NCI-H1092 treated with DMSO at 0.1 percent for 48 hours (cell line): ENCODE data around the gene GATB.

Source experiments
- DNase-seq: peaks from one replicate; lab custom pipeline; 2025; lab: John Stamatoyannopoulos, UW

Gene GATB

DNA sequence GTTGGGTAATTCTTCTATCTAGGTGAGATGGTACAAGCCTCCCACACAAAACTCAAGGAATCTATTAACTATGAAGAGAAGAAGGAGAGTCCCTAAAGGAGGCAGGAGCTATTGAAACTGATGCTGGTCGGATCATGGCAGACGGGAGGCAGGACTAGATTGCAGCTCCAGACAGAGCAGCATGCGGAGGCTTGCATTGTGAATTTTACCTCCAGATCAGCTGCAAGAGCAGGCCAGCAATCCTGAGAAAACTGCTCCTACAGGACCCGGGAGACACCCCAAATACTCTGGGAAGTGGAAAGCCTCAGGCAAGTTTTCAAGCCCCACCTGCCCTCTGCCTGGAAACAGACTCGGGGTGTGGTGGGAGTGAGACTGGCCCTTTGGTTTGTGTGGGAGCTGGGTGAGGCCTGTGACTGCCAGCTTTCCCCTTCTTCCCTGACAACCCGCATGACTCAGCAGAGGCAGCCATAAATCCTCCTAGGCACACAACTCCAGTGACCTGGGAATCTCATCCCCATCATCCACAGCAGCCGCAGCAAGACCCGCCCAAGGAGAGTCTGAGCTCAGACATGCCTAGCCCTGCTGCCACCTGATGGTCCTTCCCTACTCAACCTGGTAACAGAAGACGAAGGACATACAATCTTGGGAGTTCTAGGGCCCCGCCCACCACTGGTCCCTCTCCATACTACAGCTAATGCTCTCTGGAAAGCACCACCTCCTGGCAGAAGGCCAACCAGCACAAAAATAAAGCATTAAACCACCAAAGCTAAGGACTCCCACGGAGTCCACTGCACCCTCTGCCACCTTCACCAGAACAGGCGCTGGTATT, 30.9 kb downstream of the GATB start:
- no peak for DNase-seq

- DNase-seq: no peak
Measured at GRCh38 chr4:151728679-151729078, 32.1 kb downstream of the GATB start.

DNA sequence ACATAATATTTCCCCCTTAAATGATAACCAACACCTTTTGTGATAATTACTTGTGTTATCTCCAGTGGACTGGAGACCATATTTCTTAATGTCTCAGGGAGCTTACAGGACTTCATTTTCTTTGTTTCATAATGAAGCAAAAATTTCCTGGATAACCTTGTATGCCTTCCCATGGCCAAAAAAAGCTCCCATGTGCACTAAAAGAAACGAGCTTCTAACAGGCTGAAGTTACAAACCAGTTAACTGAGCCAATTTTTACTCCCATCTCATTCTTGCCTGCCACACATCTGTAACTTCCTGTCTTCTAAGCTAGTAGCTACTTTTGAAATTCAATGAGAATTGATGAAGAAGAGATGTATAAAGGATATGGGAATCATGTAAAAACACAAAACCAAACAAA, 32.8 kb downstream of the GATB start:
- no peak for DNase-seq

GRCh38 chr4:151727365-151727764, 33.4 kb downstream of the GATB start:
- no peak for DNase-seq

DNA sequence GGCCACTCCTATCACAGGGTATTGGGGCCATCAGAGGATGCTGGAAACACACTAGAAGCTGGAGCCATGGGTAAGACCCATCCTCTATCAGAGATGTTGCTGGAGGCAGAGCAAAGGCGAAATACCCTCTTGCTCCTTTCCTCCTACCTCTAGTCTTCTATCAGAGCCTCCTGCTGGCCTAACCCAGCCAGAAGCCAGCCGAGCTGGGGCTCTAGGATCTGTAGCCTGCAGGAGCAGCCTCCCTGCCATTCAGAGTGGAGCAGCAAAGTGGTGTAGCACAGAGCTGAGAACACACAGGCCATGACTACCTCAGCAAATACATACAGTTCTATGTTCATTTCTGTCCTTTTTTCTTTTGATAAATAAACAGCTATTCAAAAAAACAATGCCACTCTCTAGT, 35.7 kb downstream of the GATB start:
- no peak for DNase-seq

- DNase-seq: no peak
Measured at GRCh38 chr4:151721916-151722315, 38.9 kb downstream of the GATB start.

GRCh38 chr4:151721466-151721865, 39.3 kb downstream of the GATB start:
- DNase-seq: no peak

DNA sequence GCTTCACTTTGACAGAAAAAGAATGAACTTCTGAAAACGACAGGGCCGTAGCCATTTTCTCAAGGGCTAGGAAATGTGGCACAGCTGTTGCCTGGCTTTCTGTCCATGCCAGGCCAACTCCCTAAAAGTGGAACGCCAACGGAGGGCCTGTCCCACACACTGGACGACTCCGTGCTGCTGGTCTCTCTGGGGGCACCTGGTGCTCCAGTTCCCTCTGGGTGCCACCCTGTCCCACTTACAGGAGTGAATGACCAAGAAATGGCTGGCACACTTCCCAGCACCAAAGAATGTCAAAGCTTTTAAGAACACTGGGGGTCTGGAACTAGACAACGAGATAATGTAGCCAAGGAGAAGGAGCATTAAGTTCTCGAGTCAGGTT, 40.9 kb downstream of the GATB start:
- no peak for DNase-seq

- DNase-seq: no peak
Measured at GRCh38 chr4:151718984-151719955, 41.5 kb downstream of the GATB start.

- no peak for DNase-seq
Measured at GRCh38 chr4:151717909-151718628, 42.7 kb downstream of the GATB start.

GRCh38 chr4:151717314-151717713, 43.5 kb downstream of the GATB start:
- DNase-seq: no peak

GRCh38 chr4:151716324-151716723, 44.5 kb downstream of the GATB start:
- no peak for DNase-seq

DNA sequence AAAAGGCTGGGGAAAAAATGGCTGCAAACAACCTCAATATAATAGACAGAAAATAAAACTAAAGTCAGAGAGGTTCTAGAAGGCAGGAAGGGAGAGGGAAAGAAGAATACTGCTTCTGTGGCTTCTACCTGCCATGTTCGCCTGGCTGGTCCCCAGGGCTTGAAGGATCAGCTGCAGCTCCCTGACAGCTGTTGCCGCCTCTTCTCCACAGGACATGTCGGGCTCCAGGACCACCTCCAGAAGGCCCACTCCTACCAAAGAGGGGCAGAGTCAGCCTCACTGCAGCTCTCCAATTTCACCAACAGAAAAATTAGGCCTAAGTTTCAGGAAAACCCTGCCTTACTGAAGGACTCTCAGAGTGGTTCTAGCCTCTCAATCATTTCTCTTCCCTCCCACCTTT, 44.9 kb downstream of the GATB start:
- no peak for DNase-seq

DNA sequence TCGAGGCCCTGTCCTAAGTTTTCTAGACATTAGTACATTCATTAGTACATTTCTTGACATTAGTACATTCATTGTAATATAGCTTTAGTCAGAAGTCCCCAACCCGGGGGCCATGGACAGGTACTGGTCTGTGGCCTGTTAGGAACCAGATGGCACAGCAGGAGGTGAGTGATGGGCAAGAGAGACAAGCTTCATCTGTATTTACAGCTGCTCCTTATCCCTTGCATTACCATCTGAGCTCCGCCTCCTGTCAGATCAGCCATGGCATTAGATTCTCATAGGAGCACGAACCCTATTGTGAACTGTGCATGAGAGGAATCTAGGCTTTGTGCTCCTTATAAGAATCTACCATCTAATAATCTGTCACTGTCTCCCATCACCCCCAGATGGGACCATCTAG, 48.0 kb downstream of the GATB start:
- DNase-seq: no peak

GRCh38 chr4:151711646-151712045, 49.2 kb downstream of the GATB start:
- no peak for DNase-seq

GRCh38 chr4:151709587-151709986, 51.2 kb downstream of the GATB start:
- no peak for DNase-seq

DNA sequence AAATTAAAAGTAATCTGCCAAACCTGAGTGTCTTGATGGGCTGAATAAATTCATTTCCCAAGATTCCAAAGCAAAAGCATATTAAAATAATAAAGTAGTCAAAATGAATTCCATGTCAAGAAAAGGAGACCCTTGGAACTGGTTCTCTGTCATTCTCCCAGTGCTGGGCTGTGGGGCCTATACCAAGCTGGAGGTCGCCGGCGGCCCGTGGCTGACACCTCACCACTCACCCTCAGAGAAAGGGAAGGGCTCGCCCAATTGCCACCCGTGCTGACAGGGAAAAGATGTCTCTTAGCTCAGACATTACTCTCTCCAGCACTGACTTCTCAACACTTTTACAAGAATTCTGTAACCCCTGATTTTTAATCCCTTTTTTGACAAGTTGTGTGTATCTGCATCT, 51.7 kb downstream of the GATB start:
- DNase-seq: no peak

DNA sequence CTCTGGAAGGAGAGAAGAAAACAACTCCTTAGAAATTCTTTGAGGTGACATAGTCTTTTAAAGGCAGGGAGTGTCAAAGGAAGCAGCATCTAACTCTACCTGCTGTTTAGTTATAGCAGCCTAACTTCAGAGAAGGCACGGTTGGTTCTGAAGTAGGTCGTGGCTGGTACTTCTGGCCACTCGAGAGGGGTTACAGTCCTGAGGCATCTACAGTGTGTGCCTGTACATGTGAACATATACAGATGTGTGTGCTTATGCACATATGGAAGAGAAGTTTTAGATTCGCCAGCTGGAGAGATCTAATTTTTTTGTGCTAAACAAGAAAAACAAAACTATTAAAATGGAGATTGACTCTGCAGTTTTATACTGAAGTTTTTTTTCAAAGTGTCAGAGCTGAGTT, 52.7 kb downstream of the GATB start:
- DNase-seq: no peak

- DNase-seq: no peak
Measured at GRCh38 chr4:151703401-151703800, 57.4 kb downstream of the GATB start.

- DNase-seq: no peak
Measured at GRCh38 chr4:151702256-151702655, 58.6 kb downstream of the GATB start.

- no peak for DNase-seq
Measured at GRCh38 chr4:151700566-151701316, 60.1 kb downstream of the GATB start.

GRCh38 chr4:151698213-151698612, 62.6 kb downstream of the GATB start:
- DNase-seq: no peak
